Stimulated activated CD4-positive, alpha-beta T cell treated with anti-CD3 and anti-CD28 coated beads, Interleukin-2, amount 100 ng/mL, for 4 hours (primary cell): ENCODE data around the gene APOA4.
"Not testable (repeated sequence)": the region's sequence is repeated elsewhere in the genome, so short reads cannot be mapped to it uniquely, and the experiment has no call there.

Source experiments
- DNase-seq: peaks from one replicate; pipeline ENCODE4 v3.0.0-alpha.2; 2020; ENCODE audit warnings: low read depth

APOA4 gene

GRCh38 chr11:116847612-116848011, 24.5 kb upstream of the APOA4 start:
- DNase-seq = no peak

GRCh38 chr11:116844722-116845121, 21.6 kb upstream of the APOA4 start:
- no peak for DNase-seq

GRCh38 chr11:116843661-116844060, 20.6 kb upstream of the APOA4 start:
- no peak for DNase-seq

GRCh38 chr11:116842909-116843308, 19.8 kb upstream of the APOA4 start:
- no peak for DNase-seq

- DNase-seq = no peak
Observed at GRCh38 chr11:116842117-116842516, 19.0 kb upstream of the APOA4 start.

GRCh38 chr11:116840746-116841296, 17.7 kb upstream of the APOA4 start:
- no peak for DNase-seq

- DNase-seq = no peak
Observed at GRCh38 chr11:116840224-116840745, 17.2 kb upstream of the APOA4 start.

GRCh38 chr11:116838321-116839084, 15.4 kb upstream of the APOA4 start:
- DNase-seq = no peak

- DNase-seq = no peak
Observed at GRCh38 chr11:116837231-116838091, 14.4 kb upstream of the APOA4 start, which contains the start of gene APOA1. Gene APOA1, minus strand, starts transcription at chr11:116837622. Its CDS starts 235 bp downstream, at chr11:116837387.

GRCh38 chr11:116836632-116836991, 13.5 kb upstream of the APOA4 start:
- no peak for DNase-seq

- peak; percentile 68 for DNase-seq
Observed at GRCh38 chr11:116835791-116836631, 12.9 kb upstream of the APOA4 start.

GRCh38 chr11:116835042-116835772, 12.1 kb upstream of the APOA4 start:
- DNase-seq = no peak

GRCh38 chr11:116834535-116835041, 11.5 kb upstream of the APOA4 start:
- not testable (repeated sequence) for DNase-seq

- no peak for DNase-seq
Observed at GRCh38 chr11:116833816-116834534, 10.9 kb upstream of the APOA4 start.

- DNase-seq = no peak
Observed at GRCh38 chr11:116833491-116833815, 10.3 kb upstream of the APOA4 start.

GRCh38 chr11:116832350-116833290, 9.5 kb upstream of the APOA4 start:
- DNase-seq = no peak

- DNase-seq = no peak
Observed at GRCh38 chr11:116831790-116832349, 8.8 kb upstream of the APOA4 start.

GRCh38 chr11:116830184-116830912, 7.2 kb upstream of the APOA4 start:
- no peak for DNase-seq
